ENCODE results near the gene GOPC. TPM values are rescaled to one million over a fixed set of nuclear protein-coding genes. Genes with fewer than 3 reads are reported as not detected.

The GOPC gene
- total and polyA plus RNA-seq, 2 experiments from 2014 or later, result 15.5 to 26.4 TPM

- Mint-ChIP-seq H3K27ac (no peak overlapping the region), H3K9me3 (no peaks in the 10 kb centered on the region; the same call in 2 of the 3 replicates), H3K4me3 (no peak overlapping the region), H3K27me3 (ENCODE audit: insufficient read depth, low read depth, poor library complexity) (peaks cover 4% of the 10 kb centered on the region), H3K36me3 (ENCODE audit: low read depth) (no peaks in the 10 kb centered on the region), H3K4me1 (peaks cover 6% of the 10 kb centered on the region)
- H3F3A ChIP-seq (replicated peaks; ENCODE audit: low read depth), result no peaks in the 10 kb centered on the region
- H3K9me2 ChIP-seq (ENCODE audit: insufficient read depth), result no peaks in the 10 kb centered on the region
- no peak overlapping the region for H2AFZ ChIP-seq
- no peaks in the 10 kb centered on the region for H4K20me1 ChIP-seq (replicated peaks; ENCODE audit: insufficient read depth)
- H3K4me2 ChIP-seq, result no peak overlapping the region
- H3K36me3 ChIP-seq (ENCODE audit: insufficient read depth), result no peaks in the 10 kb centered on the region
- H3K27me3 ChIP-seq (ENCODE audit: insufficient read depth), result no peaks in the 10 kb centered on the region
- ATAC-seq (no peak), DNase-seq (ENCODE audit: low spot score) (no peak)
- peaks cover 15% of the 10 kb centered on the region for H3K4me1 ChIP-seq (ENCODE audit: insufficient read depth)
- no peaks in the 10 kb centered on the region for H3K79me2 ChIP-seq (replicated peaks; ENCODE audit: insufficient read depth)
- H3K27ac ChIP-seq (ENCODE audit: low read depth), result no peak overlapping the region
- no peak overlapping the region for H3K4me3 ChIP-seq
- TF ChIP-seq ZNF114 (CRISPR knock-in tag; IDR thresholded peaks at IDR 0.05), result no peak
- no peak for TF ChIP-seq ZNF462 (CRISPR knock-in tag; IDR thresholded peaks at IDR 0.05)
- no peak for TF ChIP-seq CREB1 (CRISPR knock-in tag; IDR thresholded peaks at IDR 0.05; ENCODE audit: low read depth)
- TF ChIP-seq CTCF (conservative IDR thresholded peaks at IDR 0.05; ENCODE audit: low read depth in 2 of 2), result no peak
- TF ChIP-seq STAT1 (IDR thresholded peaks at IDR 0.05; ENCODE audit: unreplicated experiment), result no peak
- no peak for TF ChIP-seq JUNB (IDR thresholded peaks at IDR 0.05; ENCODE audit: unreplicated experiment)
- TF ChIP-seq POLR2AphosphoS5 (IDR thresholded peaks at IDR 0.05; ENCODE audit: low read depth), result no peak
- TF ChIP-seq EZH2phosphoT487 (IDR thresholded peaks at IDR 0.05; ENCODE audit: unreplicated experiment), result no peak
- TF ChIP-seq NANOG (IDR thresholded peaks at IDR 0.05; ENCODE audit: borderline replicate concordance), result no peak
- TF ChIP-seq ZNF331 (CRISPR knock-in tag; IDR thresholded peaks at IDR 0.05; ENCODE audit: low read depth), result no peak
- no peak for TF ChIP-seq EZH2 (IDR thresholded peaks at IDR 0.05; ENCODE audit: low read depth, unreplicated experiment)
- no peak for TF ChIP-seq ETS1 (IDR thresholded peaks at IDR 0.05)
- no peak for TF ChIP-seq REST (IDR thresholded peaks at IDR 0.05; ENCODE audit: unreplicated experiment)
Measured at GRCh38 chr6:117607511-117607910, 5.2 kb upstream of the GOPC start.
